ENCODE measurements around the gene FBN3.

The FBN3 gene

DNA sequence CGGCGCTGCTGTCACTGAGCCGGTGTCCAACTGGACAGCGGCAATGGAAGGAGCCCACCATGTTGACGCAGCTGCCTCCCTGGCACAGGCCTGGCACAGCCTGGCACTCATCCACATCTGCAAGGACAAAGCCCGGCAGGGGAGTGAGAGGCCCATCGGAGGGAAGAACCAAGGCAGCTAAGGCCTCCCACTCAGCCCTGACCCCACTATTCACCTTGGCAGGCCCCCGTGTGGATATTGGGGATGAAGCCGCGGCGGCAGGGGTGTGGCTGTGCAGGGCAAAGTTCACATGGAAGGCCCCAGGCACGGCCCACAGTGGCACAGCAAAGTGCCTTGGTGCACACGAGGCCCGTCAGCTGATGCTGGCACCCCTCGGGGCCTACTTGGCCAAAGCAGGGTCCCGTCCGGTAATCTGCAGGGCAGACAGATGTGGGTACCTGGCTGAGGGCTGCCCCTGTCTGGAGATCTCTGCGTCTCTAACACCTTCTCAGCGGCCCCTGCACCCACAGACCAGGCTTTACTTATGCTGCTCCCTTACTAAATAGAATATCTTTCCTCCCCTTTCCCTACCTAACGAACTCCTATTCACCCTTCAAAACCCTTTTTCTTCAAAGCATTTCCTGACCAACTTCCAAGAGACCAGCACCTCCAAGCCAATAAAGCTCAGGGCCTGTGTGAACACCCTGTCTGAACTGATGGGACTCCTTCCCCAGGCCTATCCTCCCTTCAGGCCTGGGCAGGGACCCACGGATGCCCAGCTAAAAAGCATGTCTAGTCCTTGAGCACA, 7.5 kb downstream of the FBN3 start:
- no peak overlapping the region for H3K4me3 ChIP-seq (replicated peaks; ENCODE audit: low read depth, low read length)
- DNase-seq (ENCODE audit: low read depth), result no peak
- TF ChIP-seq, protein P1, sequence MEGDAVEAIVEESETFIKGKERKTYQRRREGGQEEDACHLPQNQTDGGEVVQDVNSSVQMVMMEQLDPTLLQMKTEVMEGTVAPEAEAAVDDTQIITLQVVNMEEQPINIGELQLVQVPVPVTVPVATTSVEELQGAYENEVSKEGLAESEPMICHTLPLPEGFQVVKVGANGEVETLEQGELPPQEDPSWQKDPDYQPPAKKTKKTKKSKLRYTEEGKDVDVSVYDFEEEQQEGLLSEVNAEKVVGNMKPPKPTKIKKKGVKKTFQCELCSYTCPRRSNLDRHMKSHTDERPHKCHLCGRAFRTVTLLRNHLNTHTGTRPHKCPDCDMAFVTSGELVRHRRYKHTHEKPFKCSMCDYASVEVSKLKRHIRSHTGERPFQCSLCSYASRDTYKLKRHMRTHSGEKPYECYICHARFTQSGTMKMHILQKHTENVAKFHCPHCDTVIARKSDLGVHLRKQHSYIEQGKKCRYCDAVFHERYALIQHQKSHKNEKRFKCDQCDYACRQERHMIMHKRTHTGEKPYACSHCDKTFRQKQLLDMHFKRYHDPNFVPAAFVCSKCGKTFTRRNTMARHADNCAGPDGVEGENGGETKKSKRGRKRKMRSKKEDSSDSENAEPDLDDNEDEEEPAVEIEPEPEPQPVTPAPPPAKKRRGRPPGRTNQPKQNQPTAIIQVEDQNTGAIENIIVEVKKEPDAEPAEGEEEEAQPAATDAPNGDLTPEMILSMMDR (IDR thresholded peaks at IDR 0.05; ENCODE audit: low read length, missing control alignments), result no peak

DNA sequence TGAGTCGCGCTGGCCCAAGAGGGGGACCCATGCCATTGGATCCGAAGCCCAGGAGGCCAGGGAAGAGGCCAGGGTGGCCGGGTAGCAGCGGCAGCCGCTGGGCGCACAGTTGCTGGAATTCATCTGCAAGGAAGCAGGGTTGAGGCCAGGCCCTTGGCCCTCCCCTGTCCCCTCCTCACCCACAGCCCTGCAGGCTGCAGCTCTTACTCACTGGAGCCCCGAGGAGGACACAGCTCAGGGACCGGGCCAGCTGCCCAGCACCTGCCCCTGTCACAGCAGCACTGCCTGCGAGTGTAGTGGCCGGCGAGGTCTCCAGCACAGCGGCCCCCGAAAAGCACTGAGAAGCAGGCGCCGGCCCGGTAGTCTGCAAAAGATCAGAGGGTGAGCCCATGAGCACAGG, 11.2 kb downstream of the FBN3 start:
- TF ChIP-seq, protein P1 (IDR thresholded peaks at IDR 0.05; ENCODE audit: low read length, missing control alignments), result no peak
- no peak overlapping the region for H3K4me3 ChIP-seq (replicated peaks; ENCODE audit: low read depth, low read length)
- DNase-seq (ENCODE audit: low read depth), result no peak

DNA sequence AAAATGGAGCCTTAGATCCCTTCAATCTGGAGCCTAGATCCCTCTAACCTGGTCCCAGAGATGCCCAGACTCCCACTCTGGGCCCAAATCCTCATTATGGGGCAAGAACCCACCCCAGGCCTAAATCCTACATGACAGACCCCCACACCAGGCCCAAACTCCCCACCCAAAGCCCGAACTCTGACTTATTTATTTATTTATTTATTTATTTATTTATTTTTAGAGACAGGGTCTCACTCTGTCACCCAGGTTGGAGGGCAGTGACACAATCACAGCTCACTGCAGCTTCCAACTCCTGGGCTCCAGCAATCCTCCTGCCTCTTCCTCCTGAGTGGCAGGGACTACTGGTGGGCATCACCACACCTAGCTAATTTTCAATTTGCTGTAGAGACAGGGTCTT, 12.0 kb downstream of the FBN3 start:
- TF ChIP-seq, protein P1 (IDR thresholded peaks at IDR 0.05; ENCODE audit: low read length, missing control alignments), result no peak
- no peak overlapping the region for H3K4me3 ChIP-seq (replicated peaks; ENCODE audit: low read depth, low read length)
- DNase-seq (ENCODE audit: low read depth), result no peak

DNA sequence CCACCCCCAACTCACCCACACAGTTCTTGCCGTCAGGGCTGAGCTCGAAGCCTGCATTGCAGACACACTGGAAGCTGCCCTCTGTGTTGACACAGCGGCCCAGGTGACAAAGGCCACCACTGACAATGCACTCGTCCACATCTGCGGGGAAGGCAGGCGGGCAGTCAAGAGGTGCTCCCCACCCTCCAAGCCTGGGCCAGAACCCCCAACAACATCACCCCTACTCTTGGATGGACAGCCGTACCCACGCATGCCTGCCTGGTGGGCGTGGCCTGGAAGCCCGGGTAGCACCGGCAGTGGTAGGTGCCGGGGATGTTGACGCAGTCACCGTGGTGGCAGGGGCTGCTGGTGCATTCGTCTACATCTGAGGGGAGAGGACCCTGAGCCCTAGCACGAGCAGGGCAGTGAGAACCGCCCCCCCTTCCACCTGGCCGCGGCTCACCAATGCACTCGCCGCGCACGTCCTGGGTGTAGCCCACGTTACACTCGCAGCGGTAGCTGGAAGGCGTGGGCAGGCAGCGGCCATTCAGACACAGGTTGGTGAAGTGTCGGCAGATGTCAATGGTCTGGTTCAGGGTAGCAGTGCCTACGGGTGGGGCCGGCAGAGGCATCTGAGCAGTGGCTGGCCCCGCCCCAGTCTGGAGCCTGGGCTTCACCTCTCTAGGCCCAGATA, 13.3 kb downstream of the FBN3 start:
- H3K4me3 ChIP-seq (replicated peaks; ENCODE audit: low read depth, low read length), result no peak overlapping the region
- no peak for DNase-seq (ENCODE audit: low read depth)
- TF ChIP-seq, protein P1 (IDR thresholded peaks at IDR 0.05; ENCODE audit: low read length, missing control alignments), result no peak

DNA sequence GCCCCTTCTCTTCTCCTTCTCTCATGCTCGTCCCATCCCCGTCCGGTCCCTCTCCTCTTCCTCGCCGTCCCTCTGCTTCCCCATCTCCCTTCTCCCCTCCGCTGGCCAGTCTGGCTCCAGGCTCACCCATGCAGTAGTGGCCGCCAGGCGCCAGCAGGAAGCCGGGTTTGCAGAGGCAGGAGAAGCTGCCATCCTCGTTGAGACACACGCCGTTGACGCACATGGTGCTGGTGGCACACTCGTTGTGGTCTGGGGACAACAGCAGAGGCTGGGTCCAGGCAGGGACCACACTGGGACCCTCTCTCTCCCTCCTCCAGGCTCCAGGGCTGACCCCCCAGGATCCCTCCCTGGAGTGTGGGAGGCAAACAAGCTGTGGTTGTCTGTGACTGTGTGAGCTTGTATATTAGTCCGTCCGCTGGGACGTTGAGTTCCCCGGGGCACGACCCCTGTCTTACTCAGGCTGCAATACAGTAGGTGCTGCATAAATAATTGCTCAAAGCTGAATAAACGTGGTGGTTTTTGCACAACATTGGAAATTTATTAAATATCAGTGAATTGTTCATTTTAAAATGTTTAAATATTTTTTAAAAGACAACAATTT, 16.4 kb downstream of the FBN3 start:
- TF ChIP-seq, protein P1 (IDR thresholded peaks at IDR 0.05; ENCODE audit: low read length, missing control alignments), result no peak
- no peak overlapping the region for H3K4me3 ChIP-seq (replicated peaks; ENCODE audit: low read depth, low read length)
- no peak for DNase-seq (ENCODE audit: low read depth)

DNA sequence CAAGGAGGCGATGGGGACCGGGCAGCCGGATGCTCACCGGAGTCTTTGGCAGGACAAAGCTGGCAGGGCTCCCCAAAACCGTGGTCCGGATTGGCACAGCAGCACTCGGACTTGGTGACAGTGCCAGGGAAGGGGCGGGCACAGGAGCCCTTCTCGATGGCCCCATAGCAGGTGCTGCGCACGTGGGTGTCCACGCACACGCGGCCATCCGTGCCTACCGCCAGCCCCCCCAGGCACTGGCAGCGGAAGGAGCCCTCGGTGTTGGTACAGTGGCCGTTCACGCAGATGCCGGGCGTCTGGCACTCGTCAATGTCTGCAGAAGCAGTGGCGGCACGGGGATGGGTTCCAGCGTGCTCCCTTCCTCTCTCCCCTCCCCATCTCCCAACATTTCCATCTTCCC, 17.9 kb downstream of the FBN3 start:
- no peak overlapping the region for H3K4me3 ChIP-seq (replicated peaks; ENCODE audit: low read depth, low read length)
- TF ChIP-seq, protein P1 (IDR thresholded peaks at IDR 0.05; ENCODE audit: low read length, missing control alignments), result no peak
- no peak for DNase-seq (ENCODE audit: low read depth)

Measured in fibroblast of pulmonary artery (primary cell).